HepG2 (cell line): ENCODE measurements around the gene LHPP. TPM values are rescaled to one million over a fixed set of nuclear protein-coding genes. Genes with fewer than 3 reads are reported as not detected.

Experiments used
- ATAC-seq: fragments of 200-7000 bp; cut with Tn5 transposase; 3 replicates; pipeline ENCODE4 v1.9.1; 2020; ENCODE audit warnings: mild to moderate bottlenecking, moderate library complexity
- BruUV-seq: library from RNA; stranded (reverse); fragments of 400-500 nt; replicated peaks from 2 replicates; lab custom pipeline; 2021; lab: Mats Ljungman, UMichigan
- CTCF ChIA-PET: fragments of 300-600 bp; formaldehyde crosslinking; extraction: SDS; loops from one replicate; lab custom pipeline; 2021; ENCODE audit warnings: low total read pairs, inconsistent platforms, low intra/inter-chr PET ratio; lab: Yijun Ruan, JAX
- POLR2A ChIA-PET: fragments of 350-600 bp; sonication (Branson Sonifier 250); formaldehyde crosslinking; loops from one replicate; lab custom pipeline; 2020; ENCODE audit warnings: antibody characterized with exemption, inconsistent platforms; lab: Yijun Ruan, JAX
- DNase-seq: peaks from one replicate; pipeline ENCODE4 v3.0.0-alpha.2; 2015; ENCODE audit warnings: low spot score
- FAIRE-seq: peaks from 3 replicates; lab custom pipeline; 2011; peaks lifted over from hg19 to GRCh38; lab: Jason Lieb, UNC
- H2AFZ ChIP-seq: one replicate; pipeline ENCODE4 v1.6.1; 2011; ENCODE audit warnings: low read length, inconsistent platforms
- H3K27ac ChIP-seq: fragments of 300-600 bp; 3 replicates; pipeline ENCODE4 v1.8.0; 2011; ENCODE audit warnings: mixed run types, mild to moderate bottlenecking, mixed read lengths, low read length, inconsistent platforms; ENCODE audit not compliant: insufficient read depth; ENCODE audit errors: extremely low read length
- H3K27me3 ChIP-seq, 2 experiments: fragments of 200-600 bp in 1 of 2; 2 replicates in 1 of 2; 3 replicates in 1 of 2; pipeline versions ENCODE4 v1.6.0 to v1.8.0; 2011; ENCODE audit warnings: low read length in 2 of 2, mild to moderate bottlenecking in 2 of 2, moderate library complexity in 2 of 2, inconsistent platforms in 1 of 2; ENCODE audit not compliant: insufficient read depth in 2 of 2, control insufficient read depth in 1 of 2
- H3K36me3 ChIP-seq, 2 experiments: fragments of 200-600 bp in 1 of 2; replicated peaks in 1 of 2; 2 replicates in 1 of 2; 3 replicates in 1 of 2; pipeline versions ENCODE4 v1.5.1 to v1.8.0; 2011; ENCODE audit warnings: low read length in 2 of 2, inconsistent platforms in 1 of 2; ENCODE audit not compliant: insufficient read depth in 2 of 2, control insufficient read depth in 1 of 2
- H3K4me1 ChIP-seq: 2 replicates; pipeline ENCODE4 v1.5.1; 2012; ENCODE audit warnings: low read length, inconsistent platforms; ENCODE audit not compliant: insufficient read depth
- H3K4me2 ChIP-seq: 2 replicates; pipeline ENCODE4 v1.6.0; 2011; ENCODE audit warnings: low read depth, low read length, inconsistent platforms
- H3K4me3 ChIP-seq, 3 experiments: fragments of 200-600 bp in 1 of 3; sonication (generic), shearing (Covaris generic) in 1 of 3; replicated peaks in 1 of 3; 2 replicates each; pipeline ENCODE4 v1.5.1; 2011 to 2016; ENCODE audit warnings: low read length in 3 of 3, inconsistent platforms in 2 of 3, low read depth in 2 of 3, mild to moderate bottlenecking in 2 of 3, control low read depth in 1 of 3, mixed read lengths in 1 of 3; ENCODE audit not compliant: insufficient read depth in 1 of 3
- H3K79me2 ChIP-seq: one replicate; pipeline ENCODE4 v1.6.1; 2011; ENCODE audit warnings: low read length, inconsistent platforms; ENCODE audit not compliant: insufficient read depth
- H3K9ac ChIP-seq: 2 replicates; pipeline ENCODE4 v1.6.0; 2011; ENCODE audit warnings: mild to moderate bottlenecking, low read depth, low read length, inconsistent platforms; ENCODE audit not compliant: insufficient read depth
- H3K9me3 ChIP-seq: 2 replicates; pipeline ENCODE4 v1.5.1; 2012; ENCODE audit warnings: mild to moderate bottlenecking, low read length
- H4K20me1 ChIP-seq: 2 replicates; pipeline ENCODE4 v1.6.0; 2011; ENCODE audit warnings: inconsistent platforms, mild to moderate bottlenecking, low read length, moderate library complexity; ENCODE audit not compliant: insufficient read depth
- ATM ChIP-seq: fragments of 450-650 bp; IDR thresholded peaks from 2 replicates; pipeline ENCODE4 v1.7.1; 2017; ENCODE audit warnings: mild to moderate bottlenecking, borderline replicate concordance
- MLLT10 ChIP-seq: sonication (generic); formaldehyde crosslinking; IDR thresholded peaks from 2 replicates; pipeline ENCODE4 v1.4.0; 2020; ENCODE audit warnings: missing genetic modification reagents
- SATB2 ChIP-seq: sonication (generic); formaldehyde crosslinking; IDR thresholded peaks from 2 replicates; pipeline ENCODE4 v1.5.0; 2020; ENCODE audit warnings: missing genetic modification reagents
- ZBTB7A ChIP-seq: sonication (generic); formaldehyde crosslinking; IDR thresholded peaks from 2 replicates; pipeline ENCODE4 v1.8.0; 2022; ENCODE audit warnings: mild to moderate bottlenecking, missing genetic modification reagents
- ZFP36 ChIP-seq: fragments of 150-350 bp; IDR thresholded peaks from 2 replicates; pipeline ENCODE4 v1.6.1; 2018; ENCODE audit warnings: borderline replicate concordance, low read length, low read depth; ENCODE audit not compliant: partially characterized antibody
- ZFP36L1 ChIP-seq: sonication (generic); formaldehyde crosslinking; IDR thresholded peaks from 2 replicates; pipeline ENCODE4 v1.8.0; 2022; ENCODE audit warnings: mild to moderate bottlenecking, missing genetic modification reagents, moderate library complexity
- ZFP82 ChIP-seq: sonication (generic); formaldehyde crosslinking; IDR thresholded peaks from 2 replicates; pipeline ENCODE4 v1.5.1; 2020; ENCODE audit warnings: mild to moderate bottlenecking, missing genetic modification reagents, borderline replicate concordance
- ZNF510 ChIP-seq: sonication (generic); formaldehyde crosslinking; IDR thresholded peaks from 2 replicates; pipeline ENCODE4 v1.4.0; 2020; ENCODE audit warnings: low read depth, mild to moderate bottlenecking, missing genetic modification reagents
- ZNF740 ChIP-seq: sonication (generic); formaldehyde crosslinking; IDR thresholded peaks from 2 replicates; pipeline ENCODE4 v1.4.0; 2020; ENCODE audit warnings: missing genetic modification reagents
- WGBS: methylation state at CpG from one replicate; pipeline ENCODE4 v1.1.6; 2017; ENCODE audit warnings: low lambda C conversion rate; 5-methylcytosine and 5-hydroxymethylcytosine counted together
- in situ Hi-C: cut with HindIII; loops from 2 replicates; pipeline ENCODE4 v1.10.0; 2017; ENCODE audit warnings: low pct_unique_long_range_greater_than_20kb; ENCODE audit not compliant: extremely low pct_ligation_motif_present
- intact Hi-C: fragments of 100-400 bp; cut with micrococcal nuclease; formaldehyde crosslinking; loops from one replicate; pipeline ENCODE4 v1.10.0; 2022; ENCODE audit not compliant: unreplicated experiment
- polyA plus RNA-seq, 8 experiments: library from polyadenylated mRNA; depleted of rRNA in 3 of 8; stranded (reverse) in 7 of 8; unstranded in 1 of 8; fragments of >200 nt; fragmentation: Illumina TruSeq in 4 of 8; extraction: Trizol in 4 of 8; gene quantifications; 2 replicates each; pipeline versions ENCODE4 v1.2.1 to v1.2.3, GENCODE V29; 2011 to 2016; ENCODE audit warnings: low read depth in 4 of 8, missing spikeins in 1 of 8, mixed read lengths in 1 of 8; ENCODE audit not compliant: insufficient read depth in 1 of 8
- total RNA-seq, 5 experiments: library from RNA; depleted of rRNA; stranded (reverse); fragments of >200 nt; fragmentation: Illumina TruSeq; extraction: Trizol; gene quantifications; 2 replicates each; pipeline ENCODE4 v1.2.3, GENCODE V29; 2016; ENCODE audit warnings: low read depth in 1 of 5
- TF ChIP-seq, protein P1 (sequence below): sonication (generic); formaldehyde crosslinking; IDR thresholded peaks from 2 replicates; pipeline ENCODE4 v1.4.0; 2020; ENCODE audit warnings: missing genetic modification reagents
- TF ChIP-seq, protein P2 (sequence below): IDR thresholded peaks from 2 replicates; pipeline ENCODE4 v1.6.1; 2016; ENCODE audit warnings: mild to moderate bottlenecking, missing biosample characterization, missing genetic modification reagents
- TF ChIP-seq, protein P3 (sequence below): IDR thresholded peaks from 2 replicates; pipeline ENCODE4 v1.6.1; 2016; ENCODE audit warnings: missing compliant biosample characterization, missing genetic modification reagents, borderline replicate concordance
- TF ChIP-seq, protein P4 (sequence below): sonication (generic); formaldehyde crosslinking; conservative IDR thresholded peaks from 2 replicates; pipeline ENCODE4 v1.8.0; 2022; ENCODE audit warnings: low read depth, missing genetic modification reagents

The LHPP gene
- total and polyA plus RNA-seq, 2 of the 13 experiments (the other 11 are each of a cell fraction or from before 2014, with no cell fraction given): 5.2 to 13.1 TPM

GRCh38 chr10:124624895-124625294 lies 163.3 kb downstream of the LHPP start:
- no peak for FAIRE-seq
- BruUV-seq: no TSS peak
- intact Hi-C loops: no loop called here

GRCh38 chr10:124625831-124626238 lies 164.2 kb downstream of the LHPP start:
- ATAC-seq (no peak), FAIRE-seq (no peak), DNase-seq (no peak)
- no peak overlapping the region for H2AFZ ChIP-seq
- no peak overlapping the region for H3K4me2 ChIP-seq
- in situ Hi-C loops (no loop called here), intact Hi-C loops (no loop called here)
- H3K36me3 ChIP-seq: peaks cover 7 to 11% of the 10 kb centered on the region in 2 experiments; a peak in 4 of 5 replicates
- BruUV-seq: no TSS peak
- ChIA-PET POLR2A (no interaction called here), CTCF (no interaction called here)
- H3K9ac ChIP-seq: no peak overlapping the region
- no peaks in the 10 kb centered on the region for H3K79me2 ChIP-seq
- 98% methylated on average over 15 of the region's 23 CpGs for WGBS
- no peaks in the 10 kb centered on the region for H3K27me3 ChIP-seq
- no peak overlapping the region for H3K4me3 ChIP-seq
- H4K20me1 ChIP-seq: no peaks in the 10 kb centered on the region
- no peak overlapping the region for H3K27ac ChIP-seq
- no peaks in the 10 kb centered on the region for H3K9me3 ChIP-seq
- no peaks in the 10 kb centered on the region for H3K4me1 ChIP-seq
- TF ChIP-seq, protein P1, sequence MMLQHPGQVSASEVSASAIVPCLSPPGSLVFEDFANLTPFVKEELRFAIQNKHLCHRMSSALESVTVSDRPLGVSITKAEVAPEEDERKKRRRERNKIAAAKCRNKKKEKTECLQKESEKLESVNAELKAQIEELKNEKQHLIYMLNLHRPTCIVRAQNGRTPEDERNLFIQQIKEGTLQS (CRISPR knock-in tag): no peak
- TF ChIP-seq MLLT10 (CRISPR knock-in tag): no peak
- no peak for TF ChIP-seq ZFP82 (CRISPR knock-in tag)
- TF ChIP-seq ZBTB7A: no peak
- no peak for TF ChIP-seq ZNF740 (CRISPR knock-in tag)
- no peak for TF ChIP-seq ZFP36L1 (CRISPR knock-in tag)
- TF ChIP-seq, protein P2, sequence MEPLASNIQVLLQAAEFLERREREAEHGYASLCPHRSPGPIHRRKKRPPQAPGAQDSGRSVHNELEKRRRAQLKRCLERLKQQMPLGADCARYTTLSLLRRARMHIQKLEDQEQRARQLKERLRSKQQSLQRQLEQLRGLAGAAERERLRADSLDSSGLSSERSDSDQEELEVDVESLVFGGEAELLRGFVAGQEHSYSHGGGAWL (CRISPR knock-in tag): no peak

More at GRCh38 chr10:124624895-124625294, 163.3 kb downstream of the LHPP start:
- no peak overlapping the region for H3K4me2 ChIP-seq
- CTCF ChIA-PET: no interaction called here
- POLR2A ChIA-PET: no interaction called here
- H3K9me3 ChIP-seq: no peaks in the 10 kb centered on the region
- H3K9ac ChIP-seq: no peak overlapping the region
- H3K36me3 ChIP-seq: peaks cover 7 to 11% of the 10 kb centered on the region in 2 experiments; a peak in 4 of 5 replicates
- in situ Hi-C loops: no loop called here
- no peak for ATAC-seq
- no peak overlapping the region for H3K4me3 ChIP-seq
- no peak for TF ChIP-seq ZFP36
- TF ChIP-seq, protein P3, sequence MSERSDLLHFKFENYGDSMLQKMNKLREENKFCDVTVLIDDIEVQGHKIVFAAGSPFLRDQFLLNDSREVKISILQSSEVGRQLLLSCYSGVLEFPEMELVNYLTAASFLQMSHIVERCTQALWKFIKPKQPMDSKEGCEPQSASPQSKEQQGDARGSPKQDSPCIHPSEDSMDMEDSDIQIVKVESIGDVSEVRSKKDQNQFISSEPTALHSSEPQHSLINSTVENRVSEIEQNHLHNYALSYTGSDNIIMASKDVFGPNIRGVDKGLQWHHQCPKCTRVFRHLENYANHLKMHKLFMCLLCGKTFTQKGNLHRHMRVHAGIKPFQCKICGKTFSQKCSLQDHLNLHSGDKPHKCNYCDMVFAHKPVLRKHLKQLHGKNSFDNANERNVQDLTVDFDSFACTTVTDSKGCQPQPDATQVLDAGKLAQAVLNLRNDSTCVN: no peak
- TF ChIP-seq, protein P4, sequence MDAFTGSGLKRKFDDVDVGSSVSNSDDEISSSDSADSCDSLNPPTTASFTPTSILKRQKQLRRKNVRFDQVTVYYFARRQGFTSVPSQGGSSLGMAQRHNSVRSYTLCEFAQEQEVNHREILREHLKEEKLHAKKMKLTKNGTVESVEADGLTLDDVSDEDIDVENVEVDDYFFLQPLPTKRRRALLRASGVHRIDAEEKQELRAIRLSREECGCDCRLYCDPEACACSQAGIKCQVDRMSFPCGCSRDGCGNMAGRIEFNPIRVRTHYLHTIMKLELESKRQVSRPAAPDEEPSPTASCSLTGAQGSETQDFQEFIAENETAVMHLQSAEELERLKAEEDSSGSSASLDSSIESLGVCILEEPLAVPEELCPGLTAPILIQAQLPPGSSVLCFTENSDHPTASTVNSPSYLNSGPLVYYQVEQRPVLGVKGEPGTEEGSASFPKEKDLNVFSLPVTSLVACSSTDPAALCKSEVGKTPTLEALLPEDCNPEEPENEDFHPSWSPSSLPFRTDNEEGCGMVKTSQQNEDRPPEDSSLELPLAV (CRISPR knock-in tag): no peak
- no peak for TF ChIP-seq ATM
- TF ChIP-seq ZNF510 (CRISPR knock-in tag): no peak
- no peak for TF ChIP-seq SATB2 (CRISPR knock-in tag)
- DNase-seq: no peak
- H3K4me1 ChIP-seq: no peaks in the 10 kb centered on the region
- no peaks in the 10 kb centered on the region for H4K20me1 ChIP-seq
- H3K27ac ChIP-seq: no peak overlapping the region
- WGBS: 99% methylated on average over 12 of the region's 16 CpGs
- H3K79me2 ChIP-seq: no peaks in the 10 kb centered on the region
- no peaks in the 10 kb centered on the region for H3K27me3 ChIP-seq
- H2AFZ ChIP-seq: no peak overlapping the region
